HCT116 (cell line): ENCODE results near the gene ATG5. TPM values are rescaled to one million over a fixed set of nuclear protein-coding genes. Genes with fewer than 3 reads are reported as not detected.

Source experiments
- ATAC-seq: fragments of 200-7000 bp; cut with Tn5 transposase; 2 replicates; pipeline ENCODE4 v1.9.1; 2020; ENCODE audit warnings: mild to moderate bottlenecking, moderate library complexity
- BruUV-seq: library from RNA; stranded (reverse); fragments of 400-500 nt; replicated peaks from 2 replicates; lab custom pipeline; 2021; lab: Mats Ljungman, UMichigan
- CTCF ChIA-PET: fragments of 300-600 bp; sonication (Branson Sonifier 250); formaldehyde crosslinking; loops from one replicate; lab custom pipeline; 2021; ENCODE audit warnings: antibody characterized with exemption; lab: Charles Lee
- POLR2A ChIA-PET: fragments of 300-600, 350-600 bp; sonication (Branson Sonifier 250); formaldehyde crosslinking; loops from one replicate; lab custom pipeline; 2021; ENCODE audit warnings: antibody characterized with exemption; lab: Charles Lee
- RAD21 ChIA-PET, 2 experiments: fragments of 300-600 bp; sonication (Branson Sonifier 250); formaldehyde crosslinking; loops; one replicate each; lab custom pipeline; 2023; ENCODE audit warnings: low total read pairs in 2 of 2; ENCODE audit not compliant: uncharacterized antibody in 2 of 2, unreplicated experiment in 2 of 2, low non-redundant PET in 1 of 2; lab: Charles Lee
- DNase-seq: peaks from one replicate; pipeline ENCODE4 v3.0.0-alpha.2; 2010; ENCODE audit warnings: low read depth, low spot score
- H2AFZ ChIP-seq: fragments of 200-600 bp; shearing (Covaris generic), sonication (generic); 2 replicates; pipeline ENCODE4 v1.6.1; 2017; ENCODE audit warnings: low read depth, mixed run types, mixed read lengths, antibody characterized with exemption, low read length; ENCODE audit not compliant: poor library complexity, severe bottlenecking
- H3K27ac ChIP-seq: 2 replicates; pipeline ENCODE4 v1.5.1; 2012; ENCODE audit warnings: low read depth, low read length
- H3K27me3 ChIP-seq: fragments of 200-600 bp; sonication (generic); 2 replicates; pipeline ENCODE4 v1.6.1; 2016; ENCODE audit warnings: mixed run types, low read length, mixed read lengths; ENCODE audit not compliant: insufficient read depth
- H3K36me3 ChIP-seq, 2 experiments: fragments of 200-500 bp in 1 of 2; fragments of 200-600 bp in 1 of 2; sonication (Bioruptor generic) in 1 of 2; sonication (generic) in 1 of 2; 2 replicates each; pipeline versions ENCODE4 v1.5.1 to v1.6.1; 2014 to 2016; ENCODE audit warnings: low read length in 2 of 2, inconsistent platforms in 1 of 2, mixed read lengths in 1 of 2, mixed run types in 1 of 2; ENCODE audit not compliant: insufficient read depth in 2 of 2, control insufficient read depth in 1 of 2
- H3K4me1 ChIP-seq, 2 experiments: fragments of 200-600 bp in 1 of 2; sonication (generic) in 1 of 2; 2 replicates each; pipeline versions ENCODE4 v1.5.1 to v1.6.1; 2012 to 2017; ENCODE audit warnings: low read length in 2 of 2, inconsistent platforms in 1 of 2, mild to moderate bottlenecking in 1 of 2, mixed read lengths in 1 of 2, mixed run types in 1 of 2, moderate library complexity in 1 of 2; ENCODE audit not compliant: insufficient read depth in 2 of 2, control insufficient read depth in 1 of 2
- H3K4me2 ChIP-seq: fragments of 200-600 bp; sonication (generic); 2 replicates; pipeline ENCODE4 v1.6.1; 2017; ENCODE audit warnings: mixed run types, low read length, mixed read lengths
- H3K4me3 ChIP-seq, 2 experiments: fragments of 200-600 bp in 1 of 2; sonication (generic) in 1 of 2; replicated peaks in 1 of 2; 2 replicates each; pipeline ENCODE4 v1.5.1; 2011 to 2016; ENCODE audit warnings: low read length in 2 of 2, control low read depth in 1 of 2, low read depth in 1 of 2, mild to moderate bottlenecking in 1 of 2, mixed read lengths in 1 of 2, mixed run types in 1 of 2
- H3K79me2 ChIP-seq: fragments of 200-600 bp; sonication (generic); 2 replicates; pipeline ENCODE4 v1.6.1; 2017; ENCODE audit warnings: mild to moderate bottlenecking, mixed run types, low read length, moderate library complexity, mixed read lengths; ENCODE audit not compliant: insufficient read depth
- H3K9ac ChIP-seq: fragments of 200-600 bp; sonication (generic); 2 replicates; pipeline ENCODE4 v1.6.1; 2016; ENCODE audit warnings: low read length, mixed read lengths
- H3K9me2 ChIP-seq: fragments of 200-600 bp; sonication (generic), shearing (Covaris generic); 2 replicates; pipeline ENCODE4 v1.6.1; 2017; ENCODE audit warnings: mixed run types, mild to moderate bottlenecking, moderate library complexity; ENCODE audit not compliant: insufficient read depth
- H3K9me3 ChIP-seq, 2 experiments: fragments of 200-500 bp in 1 of 2; fragments of 200-600 bp in 1 of 2; sonication (Bioruptor generic) in 1 of 2; sonication (generic) in 1 of 2; 2 replicates each; pipeline ENCODE4 v1.6.1; 2014 to 2017; ENCODE audit warnings: low read length in 2 of 2, mixed read lengths in 2 of 2, inconsistent platforms in 1 of 2, low read depth in 1 of 2, mild to moderate bottlenecking in 1 of 2, mixed run types in 1 of 2, moderate library complexity in 1 of 2; ENCODE audit not compliant: control insufficient read depth in 1 of 2, insufficient read depth in 1 of 2
- H4K20me1 ChIP-seq: fragments of 200-600 bp; sonication (generic), shearing (Covaris generic); 2 replicates; pipeline ENCODE4 v1.6.1; 2017; ENCODE audit warnings: mixed run types, mild to moderate bottlenecking, moderate library complexity; ENCODE audit not compliant: insufficient read depth
- ATF3 ChIP-seq: IDR thresholded peaks from 2 replicates; pipeline ENCODE4 v1.6.1; 2012
- CBX3 ChIP-seq: IDR thresholded peaks from 2 replicates; pipeline ENCODE4 v1.6.1; 2012; ENCODE audit warnings: low read depth
- CEBPB ChIP-seq: IDR thresholded peaks from 2 replicates; pipeline ENCODE4 v1.6.1; 2012; ENCODE audit warnings: low read depth
- EGR1 ChIP-seq: IDR thresholded peaks from 2 replicates; pipeline ENCODE4 v1.6.1; 2012; ENCODE audit warnings: low read depth
- ELF1 ChIP-seq: IDR thresholded peaks from 2 replicates; pipeline ENCODE4 v1.6.1; 2012; ENCODE audit warnings: low read depth, borderline replicate concordance
- EZH2 ChIP-seq: fragments of 200-600 bp; sonication (generic); IDR thresholded peaks from 2 replicates; pipeline ENCODE4 v1.6.1; 2017; ENCODE audit warnings: antibody characterized with exemption, mixed run types
- EZH2phosphoT487 ChIP-seq: fragments of 200-600 bp; IDR thresholded peaks from 2 replicates; pipeline ENCODE4 v1.6.1; 2018; ENCODE audit warnings: antibody characterized with exemption, borderline replicate concordance
- FOSL1 ChIP-seq: IDR thresholded peaks from 2 replicates; pipeline ENCODE4 v1.6.1; 2012; ENCODE audit warnings: low read depth
- JUND ChIP-seq: IDR thresholded peaks from 2 replicates; pipeline ENCODE4 v1.6.1; 2012
- MAX ChIP-seq: IDR thresholded peaks from 2 replicates; pipeline ENCODE4 v1.6.1; 2012
- POLR2A ChIP-seq: IDR thresholded peaks from 2 replicates; pipeline ENCODE4 v1.7.0; 2011; ENCODE audit warnings: borderline replicate concordance; ENCODE audit not compliant: insufficient read depth, insufficient read length; ENCODE audit errors: extremely low read depth
- POLR2AphosphoS5 ChIP-seq: IDR thresholded peaks from 2 replicates; pipeline ENCODE4 v1.6.1; 2011; ENCODE audit warnings: mild to moderate bottlenecking, low read depth, low read length, moderate library complexity
- RAD21 ChIP-seq: IDR thresholded peaks from 2 replicates; pipeline ENCODE4 v1.6.1; 2012; ENCODE audit warnings: low read depth, mild to moderate bottlenecking
- REST ChIP-seq: IDR thresholded peaks from 2 replicates; pipeline ENCODE4 v1.6.1; 2012; ENCODE audit warnings: low read depth
- SIN3A ChIP-seq: IDR thresholded peaks from 2 replicates; pipeline ENCODE4 v1.6.1; 2012; ENCODE audit warnings: low read depth
- SP1 ChIP-seq: IDR thresholded peaks from 2 replicates; pipeline ENCODE4 v1.6.1; 2012; ENCODE audit warnings: low read depth
- SRF ChIP-seq: IDR thresholded peaks from 2 replicates; pipeline ENCODE4 v1.6.1; 2012; ENCODE audit warnings: low read depth
- TCF7L2 ChIP-seq: IDR thresholded peaks from 2 replicates; pipeline ENCODE4 v1.7.0; 2011; ENCODE audit warnings: borderline replicate concordance, inconsistent platforms; ENCODE audit not compliant: insufficient read depth, insufficient read length; ENCODE audit errors: extremely low read depth
- YY1 ChIP-seq: IDR thresholded peaks from 2 replicates; pipeline ENCODE4 v1.6.1; 2011; ENCODE audit warnings: low read length, low read depth, moderate library complexity, mild to moderate bottlenecking; ENCODE audit not compliant: insufficient replicate concordance; ENCODE audit errors: extremely low read depth
- ZBTB33 ChIP-seq: IDR thresholded peaks from 2 replicates; pipeline ENCODE4 v1.6.1; 2011; ENCODE audit warnings: mild to moderate bottlenecking, low read length, moderate library complexity; ENCODE audit not compliant: insufficient replicate concordance; ENCODE audit errors: extremely low read depth
- ZFX ChIP-seq: fragments of 450-650 bp; IDR thresholded peaks from 2 replicates; pipeline ENCODE4 v1.6.1; 2017
- ZNF274 ChIP-seq: fragments of 200-500 bp; sonication (Bioruptor generic); IDR thresholded peaks from 2 replicates; pipeline ENCODE4 v1.6.1; 2014; ENCODE audit warnings: mild to moderate bottlenecking, low read depth, low read length, inconsistent platforms
- intact Hi-C: fragments of 100-400 bp; cut with micrococcal nuclease; formaldehyde crosslinking; loops from 2 replicates; pipeline ENCODE4 v1.10.0; 2022
- total RNA-seq: library from RNA; stranded (reverse); gene quantifications from one replicate; pipeline ENCODE4 v1.2.1, GENCODE V29; 2021; ENCODE audit not compliant: unreplicated experiment

Gene ATG5
- total RNA-seq, 1 experiment from 2014 or later = 39.6 TPM

GRCh38 chr6:106159531-106159940 lies 166.0 kb downstream of the ATG5 start:
- POLR2A ChIA-PET = no interaction called here
- peak; percentile 18 for DNase-seq
- CTCF ChIA-PET = interaction anchor here (1.3 to 2.0 kb wide), 2 partner anchors 18 to 64 kb away, joined by 3 to 7 read pairs; no protein-coding TSS in a partner anchor
- no peak for TF ChIP-seq EZH2
- TF ChIP-seq ZFX = no peak
- peak; percentile 25; the same call in 1 of the 2 replicates for TF ChIP-seq MAX
- peak; percentile 44 for TF ChIP-seq SP1
- no peak for TF ChIP-seq RAD21
- no peak for TF ChIP-seq POLR2A
- no peak for TF ChIP-seq ELF1
- peak; percentile 37; the same call in 1 of the 2 replicates for TF ChIP-seq FOSL1
- no peak for TF ChIP-seq POLR2AphosphoS5
- no peak for TF ChIP-seq CEBPB
- TF ChIP-seq ZNF274 = no peak
- TF ChIP-seq SRF = no peak
- TF ChIP-seq EZH2phosphoT487 = no peak
- TF ChIP-seq TCF7L2 = no peak
- TF ChIP-seq EGR1 = no peak
- TF ChIP-seq REST = no peak
- TF ChIP-seq ZBTB33 = no peak
- no peak for TF ChIP-seq ATF3
- no peak for TF ChIP-seq YY1
- TF ChIP-seq JUND = peak; percentile 49
- no peak for TF ChIP-seq SIN3A
- peak; percentile 42; the same call in 1 of the 2 replicates for TF ChIP-seq CBX3

More at GRCh38 chr6:106159531-106159940, 166.0 kb downstream of the ATG5 start:
- no peaks in the 10 kb centered on the region for H3K9me2 ChIP-seq
- H3K36me3 ChIP-seq = no peaks in the 10 kb centered on the region
- no peak overlapping the region for H3K9ac ChIP-seq
- H4K20me1 ChIP-seq = no peaks in the 10 kb centered on the region
- intact Hi-C loops = no loop called here
- H2AFZ ChIP-seq = peak overlapping the region; percentile 27
- no peaks in the 10 kb centered on the region for H3K9me3 ChIP-seq
- peaks cover 0 to 17% of the 10 kb centered on the region in 2 experiments; a peak in 2 of 4 replicates for H3K4me1 ChIP-seq
- BruUV-seq = no TSS peak
- H3K27ac ChIP-seq = no peak overlapping the region
- peak; percentile 79 for ATAC-seq
- H3K4me3 ChIP-seq = no peak overlapping the region
- no peaks in the 10 kb centered on the region for H3K79me2 ChIP-seq
- peak overlapping the region; percentile 49 for H3K4me2 ChIP-seq
- RAD21 ChIA-PET = no interaction called here
- no peaks in the 10 kb centered on the region for H3K27me3 ChIP-seq
